GM13977 (cell line): ENCODE measurements around the gene OPCML.

Experiments used
- DNase-seq: peaks from one replicate; pipeline ENCODE4 v3.0.0; 2012; ENCODE audit warnings: low spot score
- in situ Hi-C: fragments of 300-500 bp; cut with MboI; formaldehyde crosslinking; loops from one replicate; pipeline ENCODE4 v1.12.0; 2022; ENCODE audit warnings: low sequenced_read_pairs, low pct_unique_long_range_greater_than_20kb, mixed read lengths, inconsistent platforms; ENCODE audit not compliant: unreplicated experiment
- TF ChIP-seq, protein P1 (sequence below): IDR thresholded peaks from 2 replicates; pipeline ENCODE4 v1.5.1; 2012; ENCODE audit warnings: mild to moderate bottlenecking, control low read depth; ENCODE audit not compliant: insufficient read depth; ENCODE audit errors: extremely low read depth, missing control alignments

Gene OPCML

GRCh38 chr11:133239575-133239974 lies 292.7 kb downstream of the OPCML start:
- TF ChIP-seq, protein P1, sequence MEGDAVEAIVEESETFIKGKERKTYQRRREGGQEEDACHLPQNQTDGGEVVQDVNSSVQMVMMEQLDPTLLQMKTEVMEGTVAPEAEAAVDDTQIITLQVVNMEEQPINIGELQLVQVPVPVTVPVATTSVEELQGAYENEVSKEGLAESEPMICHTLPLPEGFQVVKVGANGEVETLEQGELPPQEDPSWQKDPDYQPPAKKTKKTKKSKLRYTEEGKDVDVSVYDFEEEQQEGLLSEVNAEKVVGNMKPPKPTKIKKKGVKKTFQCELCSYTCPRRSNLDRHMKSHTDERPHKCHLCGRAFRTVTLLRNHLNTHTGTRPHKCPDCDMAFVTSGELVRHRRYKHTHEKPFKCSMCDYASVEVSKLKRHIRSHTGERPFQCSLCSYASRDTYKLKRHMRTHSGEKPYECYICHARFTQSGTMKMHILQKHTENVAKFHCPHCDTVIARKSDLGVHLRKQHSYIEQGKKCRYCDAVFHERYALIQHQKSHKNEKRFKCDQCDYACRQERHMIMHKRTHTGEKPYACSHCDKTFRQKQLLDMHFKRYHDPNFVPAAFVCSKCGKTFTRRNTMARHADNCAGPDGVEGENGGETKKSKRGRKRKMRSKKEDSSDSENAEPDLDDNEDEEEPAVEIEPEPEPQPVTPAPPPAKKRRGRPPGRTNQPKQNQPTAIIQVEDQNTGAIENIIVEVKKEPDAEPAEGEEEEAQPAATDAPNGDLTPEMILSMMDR = no peak
- DNase-seq = no peak
- in situ Hi-C loops = no loop called here

DNA sequence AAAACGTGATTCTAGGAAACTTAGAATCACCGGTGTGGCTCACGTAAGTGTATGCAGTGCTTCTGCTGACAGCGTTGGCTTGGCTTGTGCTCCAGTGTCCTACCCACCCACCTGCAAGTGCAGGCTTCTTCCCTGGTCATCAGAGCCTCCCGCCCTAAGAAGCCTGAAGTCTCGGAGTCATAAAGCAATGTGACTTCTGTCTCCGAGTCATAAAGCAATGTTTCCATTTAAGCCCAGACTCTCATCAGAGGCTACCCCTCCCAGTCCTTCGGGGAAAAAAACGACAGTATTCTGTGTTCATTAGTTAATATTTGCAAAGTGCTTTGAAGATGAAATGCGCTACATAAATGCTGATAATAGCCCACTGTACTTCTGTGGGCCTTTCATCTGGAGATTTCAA lies 293.8 kb downstream of the OPCML start:
- TF ChIP-seq, protein P1 = no peak
- in situ Hi-C loops = no loop called here
- no peak for DNase-seq

GRCh38 chr11:133238027-133238426 lies 294.3 kb downstream of the OPCML start:
- DNase-seq = no peak
- TF ChIP-seq, protein P1 = no peak
- in situ Hi-C loops = no loop called here

DNA sequence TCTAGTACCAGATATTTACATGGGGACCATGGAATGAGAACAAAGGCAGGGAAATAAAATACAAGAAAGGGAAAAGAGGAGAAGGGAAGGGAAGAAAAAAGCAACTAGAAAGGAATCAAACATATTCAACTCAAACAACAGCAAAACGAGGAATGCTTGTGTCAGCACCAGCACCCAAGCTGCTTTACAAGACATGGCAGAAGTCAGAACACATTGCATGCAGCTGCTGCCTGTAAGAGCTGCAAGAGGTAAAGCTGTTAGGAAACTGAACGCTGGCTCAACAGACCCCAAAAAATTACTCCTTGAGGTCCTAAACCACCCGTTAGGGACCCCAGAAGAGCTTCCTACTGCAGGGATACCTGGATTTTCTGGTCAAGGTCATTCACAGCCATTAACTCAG lies 296.9 kb downstream of the OPCML start:
- TF ChIP-seq, protein P1 = no peak
- DNase-seq = no peak
- in situ Hi-C loops = no loop called here

- DNase-seq = no peak
- in situ Hi-C loops = no loop called here
- TF ChIP-seq, protein P1 = no peak
Measured at GRCh38 chr11:133234883-133235282, 297.4 kb downstream of the OPCML start.

- DNase-seq = no peak
- in situ Hi-C loops = no loop called here
- TF ChIP-seq, protein P1 = no peak
Measured at GRCh38 chr11:133232665-133233064, 299.6 kb downstream of the OPCML start.

DNA sequence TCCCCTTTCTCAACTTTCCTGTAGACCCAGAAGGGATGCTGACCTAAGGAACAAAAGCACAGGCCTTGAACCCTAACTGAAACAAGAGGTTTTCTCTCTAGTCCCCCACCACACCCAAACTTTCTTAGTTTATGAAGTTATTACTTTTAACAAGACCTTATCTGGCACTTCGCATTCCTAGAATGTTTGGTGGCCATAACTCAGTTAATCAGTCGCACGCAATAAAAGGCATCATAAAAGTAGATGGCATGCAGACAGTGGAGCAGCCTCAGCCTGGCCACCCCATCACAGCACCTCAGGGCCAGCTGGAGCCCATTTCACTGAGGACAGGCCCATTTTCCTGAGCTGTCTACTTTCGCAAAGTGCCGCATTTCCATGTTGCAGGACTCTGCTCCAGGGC lies 301.9 kb downstream of the OPCML start:
- in situ Hi-C loops = no loop called here
- DNase-seq = no peak
- TF ChIP-seq, protein P1 = no peak
